HEK293T (cell line): ENCODE results near the gene NHLRC3.

Source experiments
- BHLHE40 ChIP-seq: fragments of 450-650 bp; IDR thresholded peaks from 2 replicates; pipeline ENCODE4 v1.6.1; 2016; ENCODE audit warnings: mild to moderate bottlenecking, moderate library complexity, borderline replicate concordance
- CTBP1 ChIP-seq: fragments of 450-650 bp; IDR thresholded peaks from 2 replicates; pipeline ENCODE4 v1.6.1; 2016; ENCODE audit warnings: borderline replicate concordance
- ELF4 ChIP-seq: fragments of 450-650 bp; IDR thresholded peaks from 2 replicates; pipeline ENCODE4 v1.6.1; 2017; ENCODE audit warnings: antibody characterized with exemption
- FOXA1 ChIP-seq: fragments of 450-650 bp; IDR thresholded peaks from 2 replicates; pipeline ENCODE4 v1.6.1; 2016; ENCODE audit warnings: mild to moderate bottlenecking
- HDGF ChIP-seq: fragments of 450-650 bp; IDR thresholded peaks from 2 replicates; pipeline ENCODE4 v1.6.1; 2017; ENCODE audit warnings: antibody characterized with exemption, borderline replicate concordance
- L3MBTL2 ChIP-seq: fragments of 450-650 bp; conservative IDR thresholded peaks from 2 replicates; pipeline ENCODE4 v1.6.1; 2016; ENCODE audit warnings: mild to moderate bottlenecking
- LEF1 ChIP-seq: fragments of 450-650 bp; IDR thresholded peaks from 2 replicates; pipeline ENCODE4 v1.6.1; 2017; ENCODE audit warnings: mild to moderate bottlenecking, borderline replicate concordance
- NFRKB ChIP-seq: fragments of 450-650 bp; IDR thresholded peaks from 2 replicates; pipeline ENCODE4 v1.6.1; 2016; ENCODE audit warnings: mild to moderate bottlenecking, moderate library complexity
- PKNOX1 ChIP-seq: fragments of 450-650 bp; IDR thresholded peaks from 2 replicates; pipeline ENCODE4 v1.6.1; 2016
- SP1 ChIP-seq: fragments of 450-650 bp; IDR thresholded peaks from 2 replicates; pipeline ENCODE4 v1.6.1; 2017
- SUZ12 ChIP-seq: fragments of 450-650 bp; IDR thresholded peaks from 2 replicates; pipeline ENCODE4 v1.6.1; 2016; ENCODE audit warnings: mild to moderate bottlenecking
- TARDBP ChIP-seq: fragments of 450-650 bp; IDR thresholded peaks from 2 replicates; pipeline ENCODE4 v1.6.1; 2016

GRCh38 chr13:39013462-39013861 lies 24.8 kb upstream of the NHLRC3 start:
- no peak for TF ChIP-seq CTBP1
- no peak for TF ChIP-seq BHLHE40
- no peak for TF ChIP-seq LEF1
- no peak for TF ChIP-seq ELF4
- TF ChIP-seq L3MBTL2: no peak
- TF ChIP-seq FOXA1: no peak
- TF ChIP-seq SUZ12: no peak
- no peak for TF ChIP-seq PKNOX1
- no peak for TF ChIP-seq NFRKB
- TF ChIP-seq HDGF: no peak
- TF ChIP-seq SP1: no peak
- no peak for TF ChIP-seq TARDBP
